ES-I3 (cell line): ENCODE data around the gene ANKRD33.

Experiments used
- H3K36me3 ChIP-seq: 2 replicates; pipeline ENCODE4 v1.6.1; 2013; ENCODE audit warnings: mild to moderate bottlenecking, low read length, control low read depth, moderate library complexity; ENCODE audit not compliant: insufficient read depth
- H3K4me1 ChIP-seq: 2 replicates; pipeline ENCODE4 v1.6.1; 2013; ENCODE audit warnings: mild to moderate bottlenecking, control low read depth, low read length; ENCODE audit not compliant: insufficient read depth
- H3K9ac ChIP-seq: 2 replicates; pipeline ENCODE4 v1.6.1; 2013; ENCODE audit warnings: low read depth, mild to moderate bottlenecking, low read length, moderate library complexity
- H3K9me3 ChIP-seq: 2 replicates; pipeline ENCODE4 v1.6.1; 2013; ENCODE audit warnings: mild to moderate bottlenecking, low read length, moderate library complexity; ENCODE audit not compliant: control insufficient read depth, insufficient read depth

The ANKRD33 gene

GRCh38 chr12:51887476-51888315 is at the start of gene ANKRD33:
Gene ANKRD33 (plus strand): TSS chr12:51888103. CDS start chr12:51888187, 84 bp downstream.
- H3K9ac ChIP-seq = peak within 1 kb of the TSS; percentile 74
- no peaks in the 10 kb centered on the region; the same call in 1 of the 2 replicates for H3K4me1 ChIP-seq
- no peaks in the 10 kb centered on the region for H3K9me3 ChIP-seq
- H3K36me3 ChIP-seq = no peaks in the 10 kb centered on the region

GRCh38 chr12:51838762-51839161 is 49.1 kb upstream of the ANKRD33 start:
- Histone ChIP-seq H3K9me3 (no peaks in the 10 kb centered on the region), H3K36me3 (no peaks in the 10 kb centered on the region), H3K9ac (no peak overlapping the region), H3K4me1 (peaks cover 50% of the 10 kb centered on the region)

DNA sequence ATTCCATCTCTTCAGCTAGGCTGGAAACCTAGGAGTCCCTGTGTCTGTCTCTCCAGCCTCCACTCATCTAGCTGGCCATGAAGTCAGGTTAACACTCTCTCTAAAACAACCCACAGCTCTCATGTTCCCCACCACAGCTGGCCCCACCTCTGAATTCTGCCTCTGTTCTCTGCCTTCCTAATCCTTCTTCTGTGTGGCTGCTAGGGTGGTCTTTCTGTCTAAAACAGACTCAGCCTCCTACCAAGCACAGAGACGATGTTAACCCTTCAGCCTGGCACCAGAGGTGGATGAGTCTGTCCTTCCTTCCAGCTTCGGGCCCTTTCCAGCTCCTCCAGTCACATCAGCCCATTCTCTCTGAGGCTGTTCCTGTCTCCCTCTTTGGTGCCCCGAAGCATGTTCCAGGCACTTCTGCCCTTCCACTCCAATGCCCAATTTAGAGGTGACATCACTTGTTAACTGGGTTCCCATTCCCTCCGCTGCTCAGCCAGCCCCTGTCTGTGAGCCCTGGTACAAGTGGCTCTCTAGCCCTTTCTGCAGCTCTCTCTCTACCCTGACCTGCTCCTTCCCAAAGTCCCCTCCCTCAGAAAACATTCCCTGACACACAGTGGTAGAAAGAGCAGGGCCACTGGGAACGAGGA is 48.5 kb upstream of the ANKRD33 start:
- peaks cover 50% of the 10 kb centered on the region for H3K4me1 ChIP-seq
- no peak overlapping the region for H3K9ac ChIP-seq
- no peaks in the 10 kb centered on the region for H3K9me3 ChIP-seq
- H3K36me3 ChIP-seq = no peaks in the 10 kb centered on the region

DNA sequence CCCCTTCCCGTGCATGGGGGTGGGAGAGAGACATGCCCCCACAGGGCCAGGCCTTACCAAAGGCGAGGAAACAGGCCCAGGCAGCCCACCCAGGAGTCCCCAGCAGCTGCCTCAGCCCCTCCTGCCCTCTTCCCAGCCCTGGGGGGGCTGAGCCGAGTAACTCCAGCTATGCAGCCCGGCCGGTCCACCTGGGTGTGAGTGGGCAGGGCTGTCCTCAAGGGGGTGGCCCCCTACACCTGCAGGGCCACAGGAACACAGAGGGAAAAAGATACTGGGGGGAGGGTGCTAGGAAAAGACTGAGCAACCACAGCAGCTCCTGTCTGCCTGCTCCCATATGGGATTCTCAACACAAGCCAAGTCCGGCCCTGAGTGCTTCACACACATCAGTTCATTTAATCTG is 46.9 kb upstream of the ANKRD33 start:
- peaks cover 50% of the 10 kb centered on the region for H3K4me1 ChIP-seq
- H3K9ac ChIP-seq = no peak overlapping the region
- H3K9me3 ChIP-seq = no peaks in the 10 kb centered on the region
- H3K36me3 ChIP-seq = no peaks in the 10 kb centered on the region

- H3K4me1 ChIP-seq = peaks cover 51% of the 10 kb centered on the region
- H3K36me3 ChIP-seq = no peaks in the 10 kb centered on the region
- no peak overlapping the region for H3K9ac ChIP-seq
- no peaks in the 10 kb centered on the region for H3K9me3 ChIP-seq
These were observed 46.2 kb upstream of the ANKRD33 start for GRCh38 chr12:51841727-51842126.

DNA sequence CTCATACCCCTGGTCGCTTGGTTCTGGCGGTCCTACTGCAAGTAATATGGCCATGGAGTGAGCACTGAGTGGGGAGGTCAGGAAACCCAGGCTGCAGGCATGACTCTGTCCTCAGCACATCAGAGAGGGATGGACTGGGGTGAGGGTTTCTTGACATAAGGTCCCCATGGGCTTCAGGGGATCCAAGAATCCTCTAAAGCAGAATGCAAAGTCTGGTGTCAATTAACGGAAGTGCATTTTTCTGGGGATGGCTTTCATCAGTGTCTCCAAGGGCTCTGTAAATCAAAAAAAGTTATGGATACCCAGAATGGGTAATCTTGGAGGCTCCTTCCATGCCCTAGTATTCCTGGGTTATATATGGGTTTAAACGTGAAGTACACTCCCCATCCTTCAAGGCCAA is 43.0 kb upstream of the ANKRD33 start:
- Histone ChIP-seq H3K4me1 (peaks cover 30% of the 10 kb centered on the region), H3K9me3 (no peaks in the 10 kb centered on the region), H3K9ac (no peak overlapping the region), H3K36me3 (no peaks in the 10 kb centered on the region)

DNA sequence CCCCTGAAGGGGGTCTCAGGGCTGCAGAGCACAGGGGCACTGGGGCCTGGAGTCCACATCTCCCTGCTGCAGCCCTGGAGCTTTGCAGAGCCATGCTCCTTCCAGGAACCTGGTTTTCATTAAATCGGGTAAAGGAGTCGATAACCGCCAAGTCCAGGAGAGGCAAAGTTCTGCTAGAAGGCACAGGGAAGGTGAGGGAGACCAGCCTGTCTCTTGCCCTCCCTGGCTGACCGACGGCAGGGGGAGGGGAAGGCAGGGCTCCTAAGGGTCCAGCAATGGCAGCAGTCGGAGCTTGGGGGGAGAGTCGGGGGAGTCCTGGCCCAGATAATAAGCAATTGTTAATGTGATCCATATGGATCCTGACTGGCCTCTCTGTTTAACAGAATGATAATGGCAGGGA is 42.4 kb upstream of the ANKRD33 start:
- H3K9ac ChIP-seq = no peak overlapping the region
- H3K9me3 ChIP-seq = no peaks in the 10 kb centered on the region
- peaks cover 30% of the 10 kb centered on the region for H3K4me1 ChIP-seq
- H3K36me3 ChIP-seq = no peaks in the 10 kb centered on the region

DNA sequence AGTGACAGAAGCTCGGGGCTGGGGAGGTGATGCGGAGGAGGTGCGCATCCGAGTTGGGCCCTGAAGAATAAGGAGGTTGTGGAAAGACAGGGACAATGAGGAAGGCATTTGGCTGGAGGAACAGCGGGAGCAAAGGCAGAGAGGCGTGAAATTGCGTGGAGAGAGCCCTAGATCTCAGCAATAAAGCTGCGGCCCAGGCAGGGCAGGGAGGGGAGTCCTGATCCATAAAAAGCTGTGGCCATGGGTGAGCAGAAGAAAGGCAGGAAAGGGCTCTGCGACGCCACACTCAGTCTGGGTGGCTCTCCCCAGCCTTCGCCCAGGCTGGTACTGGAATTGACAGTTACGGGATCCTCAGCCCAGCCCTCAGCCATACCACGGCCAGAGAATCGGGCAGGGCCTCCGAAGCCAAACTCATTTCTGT is 41.6 kb upstream of the ANKRD33 start:
- Histone ChIP-seq H3K36me3 (no peaks in the 10 kb centered on the region), H3K4me1 (peaks cover 30% of the 10 kb centered on the region), H3K9me3 (no peaks in the 10 kb centered on the region), H3K9ac (peak overlapping the region; percentile 66; the same call in 1 of the 2 replicates)

DNA sequence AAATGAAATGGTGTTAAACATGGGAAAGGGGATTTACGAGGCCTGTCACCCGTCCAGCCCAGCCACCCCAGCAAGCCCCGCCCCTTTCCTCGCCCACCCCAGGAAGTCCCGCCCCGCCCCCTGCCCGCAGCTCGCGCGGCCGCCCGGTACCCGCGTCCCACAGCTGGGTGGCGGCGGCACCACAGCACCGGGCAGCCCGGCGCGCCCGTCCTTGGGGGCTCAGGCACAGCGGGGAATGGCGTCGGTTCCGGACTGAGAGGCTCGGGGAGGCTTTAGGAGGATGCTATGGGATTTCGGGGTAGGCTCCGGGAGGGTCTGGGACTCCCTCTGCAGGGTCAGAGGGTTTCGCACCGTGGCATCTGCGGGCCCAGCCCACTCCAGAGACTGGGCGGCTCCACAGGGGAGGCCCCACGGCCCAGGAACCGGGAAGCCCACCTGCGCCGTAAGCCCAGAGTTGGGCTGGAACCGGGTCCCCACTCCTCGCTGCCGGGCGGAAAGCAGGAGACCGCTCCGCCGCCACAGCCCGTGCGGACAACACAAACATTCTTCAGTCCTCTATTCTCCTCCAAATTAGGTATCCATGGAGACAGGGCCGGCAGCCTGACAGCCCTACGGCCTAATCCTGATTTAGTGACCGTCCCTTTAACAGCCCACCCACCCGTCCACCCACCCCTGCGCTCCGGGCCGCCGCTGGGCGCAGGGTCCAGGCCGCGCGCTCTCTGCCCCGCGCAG is 40.8 kb upstream of the ANKRD33 start:
- Histone ChIP-seq H3K36me3 (no peaks in the 10 kb centered on the region), H3K4me1 (peaks cover 23% of the 10 kb centered on the region), H3K9ac (peak overlapping the region; percentile 66; the same call in 1 of the 2 replicates), H3K9me3 (no peaks in the 10 kb centered on the region)

DNA sequence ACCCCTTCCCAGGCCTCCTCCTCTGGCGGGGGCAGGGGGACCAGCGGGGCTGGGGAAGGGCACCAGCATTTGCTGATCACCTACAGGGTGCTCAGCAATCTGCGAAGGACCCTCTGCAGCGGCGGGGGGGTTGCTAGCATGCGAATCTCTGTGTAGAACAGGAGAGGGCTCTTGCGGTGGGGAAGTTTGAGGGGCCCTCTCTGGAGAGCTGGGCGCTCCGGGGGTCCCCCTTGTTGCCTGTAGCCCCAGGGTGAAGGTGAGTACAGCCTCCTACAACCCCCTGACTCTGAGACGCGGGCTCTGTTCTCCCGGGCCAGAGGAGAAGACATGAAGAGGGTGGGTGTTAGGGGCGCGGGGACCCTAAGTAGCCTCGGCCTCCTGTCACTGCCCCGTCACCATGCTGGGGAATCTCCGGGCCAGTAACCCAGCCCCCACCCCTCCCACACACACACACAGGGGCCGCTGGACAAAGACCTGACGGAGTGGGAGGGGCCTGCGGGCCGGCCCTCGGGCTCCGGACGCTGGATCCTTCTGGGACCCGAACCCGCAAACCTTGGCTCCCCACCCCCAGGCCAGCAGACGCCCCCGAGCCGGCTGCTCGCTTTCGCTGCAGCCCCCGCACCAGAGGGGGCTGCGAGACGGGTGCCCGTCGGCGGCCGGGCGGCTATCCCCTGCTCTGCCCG is 40.1 kb upstream of the ANKRD33 start:
- Histone ChIP-seq H3K9me3 (no peaks in the 10 kb centered on the region), H3K36me3 (no peaks in the 10 kb centered on the region), H3K4me1 (peaks cover 21% of the 10 kb centered on the region), H3K9ac (peak overlapping the region; percentile 66; the same call in 1 of the 2 replicates)

DNA sequence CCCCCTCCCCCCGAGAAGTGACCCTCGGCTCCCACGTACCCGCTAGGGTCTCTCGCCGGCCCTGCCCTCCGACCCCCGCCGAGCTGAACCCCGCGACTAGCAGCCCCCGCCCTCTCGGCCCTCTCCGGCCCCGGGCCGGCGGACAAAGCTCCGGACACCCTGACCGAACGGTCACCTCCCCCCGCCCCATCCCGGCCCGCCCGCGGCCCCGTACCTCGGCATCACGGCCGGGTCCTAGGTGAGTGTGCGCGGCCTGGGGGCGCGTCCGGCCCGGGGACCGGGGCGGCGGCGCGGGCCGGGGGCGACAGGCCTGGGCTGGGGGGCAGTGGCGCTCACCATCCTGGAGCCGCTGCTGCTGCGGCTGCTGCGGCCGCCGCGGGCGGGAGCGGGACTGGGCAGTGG is 39.6 kb upstream of the ANKRD33 start, which contains the start of gene FIGNL2:
FIGNL2 (minus strand) TSS at position 393 of the 402 bp plus-strand sequence. CDS start 26,305 bp downstream, outside the sequence.
- Histone ChIP-seq H3K9ac (peak within 1 kb of the TSS; percentile 66), H3K9me3 (no peaks in the 10 kb centered on the region), H3K36me3 (no peaks in the 10 kb centered on the region), H3K4me1 (peaks cover 21% of the 10 kb centered on the region)

GRCh38 chr12:51848841-51849735 is 38.8 kb upstream of the ANKRD33 start:
- no peaks in the 10 kb centered on the region for H3K36me3 ChIP-seq
- peak overlapping the region; percentile 53 for H3K9ac ChIP-seq
- H3K4me1 ChIP-seq = peaks cover 21% of the 10 kb centered on the region
- no peaks in the 10 kb centered on the region for H3K9me3 ChIP-seq
